ENCODE results near the gene B3GNT4. TPM values are rescaled to one million over a fixed set of nuclear protein-coding genes. Genes with fewer than 3 reads are reported as not detected.
"Not testable (repeated sequence)": the region's sequence is repeated elsewhere in the genome, so short reads cannot be mapped to it uniquely, and the experiment has no call there.

The B3GNT4 gene
- total RNA-seq, 2 donors from 2014 or later = 1.6 to 1.8 TPM

- H3K27me3 ChIP-seq (ENCODE audit: control insufficient read depth, insufficient read depth, low read length, poor library complexity, severe bottlenecking) = no peaks in the 10 kb centered on the region
- Mint-ChIP-seq H3K36me3 (ENCODE audit: low read depth) (no peaks in the 10 kb centered on the region), H3K4me1 (no peaks in the 10 kb centered on the region), H3K9me3 (no peaks in the 10 kb centered on the region), H3K27me3 (ENCODE audit: insufficient read depth) (no peaks in the 10 kb centered on the region), H3K27ac (no peak within 1 kb of the TSS), H3K4me3 (no peak within 1 kb of the TSS)
- TF ChIP-seq CTCF (conservative IDR thresholded peaks at IDR 0.05) = no peak
- WGBS, 2 experiments (ENCODE audit: insufficient coverage in 1 of 2, insufficient read length in 1 of 2) = 93 to 98% methylated on average over 14 to 17 of the region's 17 CpGs
- H3K9me3 ChIP-seq (ENCODE audit: control insufficient read depth, low read length) = no peaks in the 10 kb centered on the region
- H3K9ac ChIP-seq (ENCODE audit: extremely low read depth, low read length, poor library complexity, severe bottlenecking) = no peak within 1 kb of the TSS
- H3K27ac ChIP-seq (ENCODE audit: low read depth, low read length) = no peak within 1 kb of the TSS
- H3K36me3 ChIP-seq (ENCODE audit: control insufficient read depth, insufficient read depth, low read length) = no peaks in the 10 kb centered on the region
- H3K4me1 ChIP-seq (ENCODE audit: control insufficient read depth, insufficient read depth, low read length) = no peaks in the 10 kb centered on the region
- no peak for DNase-seq
- H3K4me3 ChIP-seq (ENCODE audit: low read length) = no peak within 1 kb of the TSS
Measured at GRCh38 chr12:122174155-122174845, 29.2 kb upstream of the B3GNT4 start, which contains the start of gene IL31. TSS of gene IL31 (minus strand) at chr12:122174221. CDS start at chr12:122174172, 49 bp downstream.

- H3K4me1 Mint-ChIP-seq; H3K9me3 ChIP-seq (ENCODE audit: control insufficient read depth, low read length); H3K4me3 ChIP-seq (ENCODE audit: low read length); H3K27ac ChIP-seq (ENCODE audit: low read depth, low read length); H3K36me3 Mint-ChIP-seq (ENCODE audit: low read depth); H3K36me3 ChIP-seq (ENCODE audit: control insufficient read depth, insufficient read depth, low read length); H3K4me1 ChIP-seq (ENCODE audit: control insufficient read depth, insufficient read depth, low read length); H3K27me3 Mint-ChIP-seq (ENCODE audit: insufficient read depth); H3K27ac Mint-ChIP-seq; H3K9me3 Mint-ChIP-seq; H3K27me3 ChIP-seq (ENCODE audit: control insufficient read depth, insufficient read depth, low read length, poor library complexity, severe bottlenecking); H3K4me3 Mint-ChIP-seq; H3K9ac ChIP-seq (ENCODE audit: extremely low read depth, low read length, poor library complexity, severe bottlenecking); DNase-seq: not testable (repeated sequence)
- WGBS, 2 experiments (ENCODE audit: insufficient coverage in 1 of 2, insufficient read length in 1 of 2) = 94 to 100% methylated on average over 2 to 4 of the region's 4 CpGs
Measured at GRCh38 chr12:122176473-122176872, 27.0 kb upstream of the B3GNT4 start.

- no peak within 1 kb of the TSS for H3K9ac ChIP-seq (ENCODE audit: extremely low read depth, low read length, poor library complexity, severe bottlenecking)
Measured at GRCh38 chr12:122182887-122183587, 20.5 kb upstream of the B3GNT4 start, which contains the start of gene LRRC43. TSS of gene LRRC43 (plus strand) at chr12:122183123. CDS start at chr12:122183145, 22 bp downstream.

More at GRCh38 chr12:122182887-122183587, 20.5 kb upstream of the B3GNT4 start, which contains the start of gene LRRC43:
- TF ChIP-seq CTCF (conservative IDR thresholded peaks at IDR 0.05) = no peak
- peak; percentile 91 for DNase-seq
- Mint-ChIP-seq H3K9me3 (no peaks in the 10 kb centered on the region), H3K4me1 (no peaks in the 10 kb centered on the region), H3K27me3 (ENCODE audit: insufficient read depth) (peaks cover 28% of the 10 kb centered on the region), H3K4me3 (peak within 1 kb of the TSS; percentile 58), H3K27ac (no peak within 1 kb of the TSS), H3K36me3 (ENCODE audit: low read depth) (no peaks in the 10 kb centered on the region)
- 11 to 22% methylated on average over 14 to 63 of the region's 63 CpGs for WGBS, 2 experiments (ENCODE audit: insufficient coverage in 1 of 2, insufficient read length in 1 of 2)
- H3K4me3 ChIP-seq (ENCODE audit: low read length) = peak within 1 kb of the TSS; percentile 69
- H3K9me3 ChIP-seq (ENCODE audit: control insufficient read depth, low read length) = no peaks in the 10 kb centered on the region
- no peak within 1 kb of the TSS for H3K27ac ChIP-seq (ENCODE audit: low read depth, low read length)
- no peaks in the 10 kb centered on the region for H3K36me3 ChIP-seq (ENCODE audit: control insufficient read depth, insufficient read depth, low read length)
- H3K4me1 ChIP-seq (ENCODE audit: control insufficient read depth, insufficient read depth, low read length) = no peaks in the 10 kb centered on the region
- peaks cover 12% of the 10 kb centered on the region for H3K27me3 ChIP-seq (ENCODE audit: control insufficient read depth, insufficient read depth, low read length, poor library complexity, severe bottlenecking)
